ENCODE measurements around the gene COL18A1.

Gene COL18A1

DNA sequence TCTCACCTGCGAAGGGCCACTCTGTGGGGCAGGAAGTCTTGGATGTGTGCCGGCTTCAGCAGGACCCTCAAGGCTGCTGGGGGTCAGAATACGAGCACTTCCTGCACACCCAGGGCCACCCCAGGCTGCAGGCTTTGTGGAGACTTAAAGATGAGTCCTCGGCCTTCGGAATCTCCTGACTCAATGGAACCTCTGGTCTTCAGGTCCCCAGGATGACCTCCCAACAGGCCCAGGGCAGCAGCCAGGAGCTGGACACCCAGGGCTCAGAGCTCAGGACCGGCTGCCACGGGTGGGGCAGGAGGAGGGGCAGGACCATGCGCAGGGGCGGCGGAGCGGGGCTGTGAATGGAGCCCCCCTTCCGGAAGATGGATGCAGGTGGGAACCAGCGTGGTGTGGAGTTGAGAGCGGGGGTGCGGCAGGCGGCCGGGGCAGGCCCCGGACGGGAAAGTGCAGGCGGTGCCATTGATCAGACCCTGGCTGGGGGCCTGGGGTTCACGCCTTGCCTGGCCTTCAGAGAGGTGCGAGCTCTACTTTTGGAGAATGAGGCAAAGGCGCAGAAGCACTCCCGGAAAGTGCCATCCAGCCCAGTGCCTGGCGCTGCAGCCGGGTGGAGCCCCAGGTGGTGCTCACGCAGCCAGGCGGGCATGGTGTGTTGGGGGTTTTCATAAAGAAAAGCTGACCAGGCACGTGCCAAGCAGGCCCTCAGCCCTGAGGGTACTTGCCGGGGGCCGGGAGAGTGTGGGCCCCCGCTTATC is 10.4 kb downstream of the COL18A1 start:
- DNase-seq: no peak

DNA sequence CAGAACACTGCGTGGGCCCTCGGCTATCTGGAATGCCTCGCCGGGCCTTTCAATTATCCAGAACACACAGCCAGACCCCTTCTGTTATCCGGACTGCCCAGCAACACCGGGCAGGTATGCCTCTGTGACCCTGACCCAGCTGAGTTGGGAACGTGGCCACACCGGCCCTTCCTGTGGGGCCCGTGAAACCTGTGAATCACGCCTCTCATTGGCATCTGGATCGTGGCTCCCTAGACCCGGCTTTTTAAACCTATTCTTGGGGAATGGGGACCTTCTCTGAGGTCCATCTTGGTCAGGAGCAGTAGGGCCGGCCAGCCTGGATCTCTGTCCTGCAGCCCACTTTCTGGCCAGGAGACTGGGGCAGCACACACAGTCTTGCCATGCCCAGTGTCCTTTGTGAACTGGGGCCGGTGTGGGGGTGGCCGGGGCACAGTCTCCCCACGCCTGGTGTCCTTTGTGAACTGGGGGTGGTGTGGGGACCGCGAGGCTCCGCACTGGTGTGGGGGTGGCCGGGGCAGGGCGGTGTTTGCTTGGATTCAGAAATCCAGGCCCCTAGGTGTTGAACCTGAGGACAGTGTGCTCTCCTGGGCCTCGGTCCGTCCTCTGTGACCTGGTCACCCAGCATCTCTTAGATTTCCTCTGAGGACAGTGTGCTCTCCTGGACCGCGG is 11.1 kb downstream of the COL18A1 start:
- DNase-seq: no peak

DNA sequence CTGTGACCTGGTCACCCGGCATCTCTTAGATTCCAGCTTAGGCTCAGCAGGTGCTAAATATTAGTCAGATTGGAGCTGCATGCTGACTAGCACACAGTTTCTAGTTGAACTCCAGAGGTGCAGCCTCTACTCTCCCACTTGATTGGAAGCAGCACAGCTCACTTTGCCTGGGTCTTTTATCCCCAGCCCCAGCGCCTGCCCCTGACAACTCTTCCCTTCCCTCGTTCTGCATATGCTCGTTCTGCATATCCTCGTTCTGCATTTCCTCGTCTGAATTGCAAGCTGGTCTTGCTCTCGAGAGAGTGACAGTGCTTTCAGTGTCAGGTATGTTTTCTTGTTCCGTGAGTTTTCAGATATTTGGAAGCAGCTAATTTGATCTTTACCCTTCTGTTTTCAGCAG is 11.7 kb downstream of the COL18A1 start:
- DNase-seq: no peak

- peak; percentile 79 for DNase-seq
Observed at GRCh38 chr21:45417256-45417950, 12.4 kb downstream of the COL18A1 start.

GRCh38 chr21:45417951-45418300 is 13.0 kb downstream of the COL18A1 start:
- no peak for DNase-seq

- no peak for DNase-seq
Observed at GRCh38 chr21:45418301-45419071, 13.5 kb downstream of the COL18A1 start.

DNA sequence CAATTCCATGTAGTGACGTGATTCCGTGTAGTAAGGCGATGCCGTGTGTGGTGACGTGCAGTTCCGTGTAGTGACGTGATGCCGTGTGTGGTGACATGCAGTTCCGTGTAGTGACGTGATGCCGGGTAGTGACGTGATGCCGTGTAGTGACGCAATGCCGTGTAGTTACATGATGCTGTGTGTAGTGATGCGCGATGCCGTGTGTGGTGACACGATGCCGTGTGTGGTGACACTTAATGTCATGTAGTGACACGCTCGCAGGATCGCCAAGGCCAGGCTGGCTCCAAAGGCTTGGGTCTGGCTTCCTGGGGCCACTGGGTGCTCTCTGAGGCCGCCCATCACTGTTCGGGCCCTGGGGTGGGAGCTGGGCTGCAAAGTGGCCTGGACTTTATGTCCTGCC is 14.2 kb downstream of the COL18A1 start:
- DNase-seq: no peak

DNA sequence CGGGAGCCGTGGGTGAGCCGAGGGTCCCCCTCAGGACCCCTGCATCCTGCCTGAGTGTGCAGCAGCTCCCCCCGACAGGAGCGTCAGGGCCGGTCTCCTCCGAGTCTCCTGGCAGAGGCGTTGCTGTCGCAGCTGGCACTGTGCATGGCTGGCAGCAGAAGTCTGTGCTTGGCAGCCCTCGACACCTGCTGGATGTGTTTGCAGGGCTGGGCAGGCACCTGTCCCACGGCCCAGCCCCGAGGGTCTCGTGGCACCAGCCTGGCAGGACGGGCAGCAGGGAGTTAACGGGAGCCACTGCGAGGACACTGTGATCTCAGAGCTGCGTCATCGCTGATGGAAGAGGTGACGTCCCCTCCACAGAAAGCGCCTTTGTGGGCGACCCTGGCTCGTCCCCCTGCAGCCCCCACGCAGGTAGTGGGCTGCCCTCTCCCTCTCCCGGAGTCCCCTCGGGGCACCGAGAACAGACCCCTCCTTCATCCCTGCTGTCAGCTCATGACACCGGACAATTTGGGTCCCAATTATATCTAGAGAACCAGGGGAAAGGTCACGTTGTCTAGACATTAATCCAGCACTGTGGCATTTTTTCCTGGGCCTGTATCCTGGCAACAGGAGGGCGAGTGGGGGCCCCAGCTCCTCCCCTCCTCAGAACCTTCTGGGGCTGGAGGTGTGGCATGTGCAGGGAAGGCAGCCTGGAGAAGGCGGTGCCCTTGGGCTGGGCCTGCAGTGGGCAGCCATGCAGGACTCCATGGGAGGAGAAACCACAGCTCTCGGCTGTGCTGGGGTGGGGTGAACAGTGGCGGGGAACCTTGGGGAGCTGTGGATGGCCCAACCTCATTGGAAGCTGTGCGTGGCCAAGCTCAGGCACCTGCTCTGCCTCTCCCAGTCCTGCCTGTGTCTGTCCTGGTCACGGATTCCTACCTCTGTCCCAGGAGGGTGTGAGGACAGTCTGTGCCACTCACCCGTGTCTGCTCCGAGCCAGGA is 15.4 kb downstream of the COL18A1 start:
- no peak for DNase-seq

- no peak for DNase-seq
Observed at GRCh38 chr21:45421071-45421845, 16.3 kb downstream of the COL18A1 start.

- DNase-seq: no peak
Observed at GRCh38 chr21:45421846-45422775, 17.1 kb downstream of the COL18A1 start.

DNA sequence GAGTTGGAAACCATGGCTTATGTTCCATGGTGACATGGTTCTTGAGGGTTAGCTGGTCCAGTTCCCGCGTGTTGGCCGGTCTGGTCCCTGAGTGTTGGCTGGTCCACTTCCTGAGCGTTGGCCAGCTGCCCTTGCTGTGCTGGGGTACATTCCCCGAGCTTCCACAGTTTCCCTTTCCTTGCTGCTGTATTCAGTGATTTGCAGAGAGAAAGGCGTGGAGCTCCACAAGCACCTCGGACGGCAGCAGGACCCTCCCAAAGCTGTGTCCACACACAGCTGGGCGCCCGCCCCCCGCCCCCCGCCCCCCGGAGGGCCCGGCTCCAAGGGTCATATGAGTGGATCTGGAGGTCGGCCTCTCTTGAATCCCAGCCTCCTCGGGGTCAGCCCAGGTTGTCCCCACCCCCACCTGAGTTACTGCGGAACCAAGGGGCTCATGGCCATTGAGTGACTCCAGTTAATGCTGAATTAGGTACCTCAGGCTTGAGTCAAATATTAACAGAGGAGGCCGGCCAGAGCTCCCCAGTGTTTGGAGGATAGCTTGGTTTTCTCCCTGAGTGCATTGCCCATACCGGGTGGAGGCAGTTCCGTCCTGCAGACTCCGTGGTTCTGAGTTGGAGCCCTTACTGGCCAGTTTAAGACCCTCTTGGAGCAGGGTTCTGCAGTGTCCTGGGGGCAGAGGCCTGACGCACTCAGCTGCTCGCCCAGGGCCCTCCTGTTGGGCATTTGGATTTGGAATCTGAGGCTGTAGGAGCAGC is 18.4 kb downstream of the COL18A1 start:
- DNase-seq: no peak

DNA sequence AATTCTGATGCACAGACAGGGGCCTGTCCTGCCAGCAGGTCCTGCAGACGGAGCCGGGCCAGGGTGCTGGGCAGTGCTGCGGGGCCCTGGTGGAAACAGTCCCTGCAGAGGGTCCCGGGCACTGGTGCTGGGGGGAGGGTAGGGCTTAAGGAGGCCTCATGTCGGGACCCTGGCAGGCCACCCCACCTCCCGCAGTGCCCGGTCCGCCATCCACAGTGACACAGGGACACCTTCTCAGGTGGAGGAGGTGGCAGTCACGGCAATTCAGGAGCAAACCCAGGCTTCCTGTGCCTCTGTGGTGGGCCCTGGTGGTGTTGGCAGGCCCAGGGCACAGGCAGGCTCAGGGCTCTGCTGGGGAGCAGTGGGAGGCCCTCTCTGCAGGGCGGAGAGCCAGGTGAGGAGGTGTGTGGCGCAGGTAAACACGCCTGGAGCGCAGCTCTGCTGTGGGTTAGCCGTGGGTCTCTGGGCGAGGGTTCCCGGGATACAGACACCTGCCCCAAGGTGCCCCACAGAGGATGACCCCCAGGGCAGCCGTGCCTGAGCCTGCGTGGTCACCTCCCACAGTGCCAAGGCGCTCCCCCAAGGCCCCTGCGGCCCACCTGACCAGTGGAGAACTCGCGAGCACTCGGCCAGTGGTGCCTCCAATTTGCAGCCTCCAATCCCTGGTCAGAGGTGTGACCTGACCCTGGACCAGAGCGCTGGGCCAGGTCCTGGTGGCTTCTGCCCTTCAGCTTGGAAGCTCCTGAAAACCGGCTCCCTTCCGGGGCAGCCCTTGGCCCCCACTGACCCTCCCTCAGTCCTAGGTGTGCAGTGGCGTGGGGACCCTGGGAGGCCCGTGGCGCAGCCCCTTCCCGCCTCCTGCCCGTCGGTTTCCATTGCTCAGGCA is 19.2 kb downstream of the COL18A1 start:
- DNase-seq: no peak

DNA sequence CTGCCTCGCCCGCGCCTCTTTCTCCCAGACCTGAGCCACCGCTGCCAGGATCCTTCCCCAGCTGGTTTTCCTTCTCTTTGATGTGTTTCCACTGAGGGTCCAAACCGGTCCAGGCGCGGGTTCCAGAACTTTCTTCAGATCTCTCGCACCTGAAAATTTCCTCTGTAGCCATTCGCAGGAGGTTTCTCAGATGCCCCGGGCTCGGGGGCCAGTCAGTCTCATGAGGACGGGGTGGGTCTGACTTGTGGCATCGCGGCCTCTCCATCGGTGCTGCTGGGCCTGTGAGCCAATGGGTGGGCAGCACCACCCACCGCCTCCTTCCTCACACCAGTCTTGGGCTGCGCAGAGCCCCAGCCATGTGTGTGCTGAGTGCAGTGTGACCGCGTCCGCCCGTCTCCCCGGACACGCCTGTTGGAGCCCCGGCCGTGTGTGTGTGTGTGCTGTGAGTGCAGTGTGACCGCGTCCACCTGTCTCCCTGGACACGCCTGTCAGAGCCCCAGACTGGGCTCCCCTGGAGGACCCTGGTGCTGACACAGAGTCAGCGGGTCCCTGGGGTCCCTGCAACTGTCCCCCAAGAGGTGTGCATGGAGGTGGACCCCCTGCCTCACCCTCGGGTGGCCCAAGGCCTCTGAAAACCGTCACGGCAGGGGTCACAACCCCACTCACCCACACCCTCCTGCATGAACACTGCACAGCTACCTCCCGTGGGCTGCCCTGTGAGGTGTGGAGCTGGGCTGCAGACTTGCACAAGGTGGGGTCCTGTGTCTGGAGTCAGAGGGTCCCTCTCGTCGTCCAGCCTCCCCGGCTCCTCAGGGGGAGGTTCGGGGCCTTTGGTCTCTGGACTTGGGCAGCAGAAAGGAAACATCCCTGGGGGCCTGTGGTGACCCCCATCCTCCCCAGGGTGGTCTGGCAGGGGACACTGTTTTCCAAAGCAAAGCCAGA is 20.2 kb downstream of the COL18A1 start:
- DNase-seq: no peak

DNA sequence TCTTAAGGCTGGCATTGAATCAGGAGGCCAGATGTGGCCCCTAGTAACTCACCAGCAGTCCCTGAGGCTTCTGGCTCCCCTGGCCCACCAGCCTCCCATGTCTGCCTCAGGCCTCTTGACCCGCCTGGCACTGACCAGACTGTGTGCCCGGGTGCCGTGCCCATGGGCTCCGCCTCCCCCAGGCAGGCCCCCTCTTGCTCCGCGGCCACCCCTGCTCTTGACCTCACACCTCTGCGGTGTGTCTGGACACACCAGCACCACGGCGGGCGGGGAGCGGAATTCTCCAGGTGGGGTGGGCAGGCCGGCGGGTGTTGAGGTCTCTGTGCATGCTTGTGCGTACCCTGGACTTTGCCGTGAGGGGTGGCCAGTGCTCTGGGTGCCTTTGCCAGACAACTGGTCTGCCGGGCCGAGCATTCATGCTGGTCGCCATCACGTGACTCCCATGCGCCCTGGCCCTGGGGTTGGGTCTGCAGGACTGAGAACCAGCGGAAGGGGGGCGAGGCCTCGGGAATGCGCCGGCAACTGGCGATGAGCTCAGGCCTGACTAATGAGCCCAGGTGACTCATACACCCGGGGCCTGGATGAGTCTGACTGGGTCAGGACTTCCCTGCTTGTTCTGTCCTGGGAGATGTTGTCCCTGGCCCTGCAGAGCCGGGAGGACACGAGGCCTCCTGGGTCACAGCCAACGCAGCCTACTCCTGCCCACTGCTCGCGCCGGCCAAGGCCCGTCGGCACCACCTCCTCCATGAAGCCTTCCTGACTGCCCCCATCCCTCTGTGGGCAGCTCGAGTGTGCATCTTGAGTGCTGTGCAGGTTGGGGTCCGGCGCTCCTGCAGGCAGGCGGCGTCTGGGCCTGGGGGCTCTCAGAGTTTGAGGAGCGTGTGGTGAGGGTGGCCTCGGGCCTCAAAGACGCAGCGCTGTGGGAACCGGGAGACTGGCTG is 22.6 kb downstream of the COL18A1 start:
- DNase-seq: peak; percentile 8

DNA sequence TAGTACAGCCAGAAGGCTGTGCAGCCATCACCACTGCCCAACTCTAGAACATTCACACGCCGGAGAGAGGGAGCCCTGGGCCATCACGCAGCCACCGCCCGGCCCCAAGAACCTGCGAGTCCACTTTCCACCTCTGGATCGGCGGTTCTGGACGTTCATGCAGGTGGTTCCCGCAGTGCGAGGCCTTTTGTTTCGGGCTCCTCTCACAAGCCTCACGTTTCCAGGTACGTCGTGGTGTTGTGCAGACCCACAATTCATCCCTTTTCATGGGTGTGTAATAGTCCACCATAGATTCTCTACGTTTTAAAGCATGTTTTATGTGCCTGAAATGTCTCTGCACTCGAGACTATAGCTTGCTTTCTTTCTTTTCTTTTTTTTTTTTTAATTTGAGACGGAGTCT is 23.6 kb downstream of the COL18A1 start:
- no peak for DNase-seq

Data from MV-4-11 (cell line).